ENCODE measurements around the gene CP.

The CP gene

GRCh38 chr3:149150436-149150835, 71.2 kb downstream of the CP start:
- Histone ChIP-seq H3K4me3 (no peak overlapping the region), H3K27ac (no peak overlapping the region)
- TF ChIP-seq, protein P1, sequence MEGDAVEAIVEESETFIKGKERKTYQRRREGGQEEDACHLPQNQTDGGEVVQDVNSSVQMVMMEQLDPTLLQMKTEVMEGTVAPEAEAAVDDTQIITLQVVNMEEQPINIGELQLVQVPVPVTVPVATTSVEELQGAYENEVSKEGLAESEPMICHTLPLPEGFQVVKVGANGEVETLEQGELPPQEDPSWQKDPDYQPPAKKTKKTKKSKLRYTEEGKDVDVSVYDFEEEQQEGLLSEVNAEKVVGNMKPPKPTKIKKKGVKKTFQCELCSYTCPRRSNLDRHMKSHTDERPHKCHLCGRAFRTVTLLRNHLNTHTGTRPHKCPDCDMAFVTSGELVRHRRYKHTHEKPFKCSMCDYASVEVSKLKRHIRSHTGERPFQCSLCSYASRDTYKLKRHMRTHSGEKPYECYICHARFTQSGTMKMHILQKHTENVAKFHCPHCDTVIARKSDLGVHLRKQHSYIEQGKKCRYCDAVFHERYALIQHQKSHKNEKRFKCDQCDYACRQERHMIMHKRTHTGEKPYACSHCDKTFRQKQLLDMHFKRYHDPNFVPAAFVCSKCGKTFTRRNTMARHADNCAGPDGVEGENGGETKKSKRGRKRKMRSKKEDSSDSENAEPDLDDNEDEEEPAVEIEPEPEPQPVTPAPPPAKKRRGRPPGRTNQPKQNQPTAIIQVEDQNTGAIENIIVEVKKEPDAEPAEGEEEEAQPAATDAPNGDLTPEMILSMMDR (IDR thresholded peaks at IDR 0.05), result no peak
- DNase-seq (ENCODE audit: low spot score), result no peak

- no peak for DNase-seq (ENCODE audit: low spot score)
- H3K27ac ChIP-seq, result peak overlapping the region in 1 of 2 donors; percentile 31
- TF ChIP-seq, protein P1 (IDR thresholded peaks at IDR 0.05), result no peak
- no peak overlapping the region for H3K4me3 ChIP-seq
Measured at GRCh38 chr3:149145974-149146373, 75.7 kb downstream of the CP start.

DNA sequence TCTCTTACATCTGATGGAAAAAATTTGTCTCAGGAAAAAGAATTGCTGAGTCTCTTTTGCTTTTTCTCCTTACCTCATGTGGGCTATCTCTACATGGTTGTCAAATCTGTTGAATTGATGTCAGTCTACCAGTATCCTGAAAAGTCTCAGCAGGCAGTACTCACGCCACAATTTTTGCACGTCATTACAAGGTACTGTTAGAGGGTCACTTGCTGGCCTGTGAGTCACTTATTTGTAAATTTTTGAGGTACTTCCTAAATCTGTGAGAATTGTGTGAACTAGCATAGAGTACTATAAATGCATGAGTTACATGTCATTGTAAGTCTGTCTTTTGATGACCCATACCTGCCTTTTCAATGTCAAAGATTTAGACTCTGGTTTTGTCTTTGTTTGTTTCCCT, 76.3 kb downstream of the CP start:
- no peak for DNase-seq (ENCODE audit: low spot score)
- no peak overlapping the region for H3K27ac ChIP-seq
- no peak overlapping the region for H3K4me3 ChIP-seq
- TF ChIP-seq, protein P1 (IDR thresholded peaks at IDR 0.05), result no peak

- Histone ChIP-seq H3K27ac (no peak overlapping the region), H3K4me3 (no peak overlapping the region)
- no peak for DNase-seq (ENCODE audit: low spot score)
- TF ChIP-seq, protein P1 (IDR thresholded peaks at IDR 0.05), result no peak
Measured at GRCh38 chr3:149142682-149143081, 78.9 kb downstream of the CP start.

DNA sequence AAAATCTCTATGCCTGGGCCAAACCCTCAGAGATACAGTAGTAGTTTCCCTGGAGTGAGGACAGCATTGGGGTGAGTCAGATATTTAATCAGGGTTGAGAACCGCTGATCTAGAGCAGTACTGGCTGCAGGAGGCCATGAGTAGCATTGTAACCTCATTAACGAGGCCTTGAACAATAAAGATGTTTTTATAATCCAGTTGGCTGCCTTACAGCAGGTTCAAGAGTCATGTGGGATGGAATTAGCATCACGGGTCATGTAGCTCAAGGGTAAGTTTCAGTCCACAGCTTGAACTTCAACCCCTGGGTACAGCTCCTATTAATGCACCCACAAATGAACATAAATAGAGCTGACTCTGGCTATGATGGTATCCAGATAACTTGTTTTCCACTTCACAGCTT, 87.1 kb downstream of the CP start:
- Histone ChIP-seq H3K4me3 (no peak overlapping the region), H3K27ac (no peak overlapping the region)
- TF ChIP-seq, protein P1 (IDR thresholded peaks at IDR 0.05), result no peak
- no peak for DNase-seq (ENCODE audit: low spot score)

- peak overlapping the region; percentile 6 to 27 for H3K27ac ChIP-seq
- DNase-seq (ENCODE audit: low spot score), result no peak
- H3K4me3 ChIP-seq, result peak overlapping the region; percentile 84
- TF ChIP-seq, protein P1 (IDR thresholded peaks at IDR 0.05), result no peak
Measured at GRCh38 chr3:149131589-149131988, 90.0 kb downstream of the CP start.

DNA sequence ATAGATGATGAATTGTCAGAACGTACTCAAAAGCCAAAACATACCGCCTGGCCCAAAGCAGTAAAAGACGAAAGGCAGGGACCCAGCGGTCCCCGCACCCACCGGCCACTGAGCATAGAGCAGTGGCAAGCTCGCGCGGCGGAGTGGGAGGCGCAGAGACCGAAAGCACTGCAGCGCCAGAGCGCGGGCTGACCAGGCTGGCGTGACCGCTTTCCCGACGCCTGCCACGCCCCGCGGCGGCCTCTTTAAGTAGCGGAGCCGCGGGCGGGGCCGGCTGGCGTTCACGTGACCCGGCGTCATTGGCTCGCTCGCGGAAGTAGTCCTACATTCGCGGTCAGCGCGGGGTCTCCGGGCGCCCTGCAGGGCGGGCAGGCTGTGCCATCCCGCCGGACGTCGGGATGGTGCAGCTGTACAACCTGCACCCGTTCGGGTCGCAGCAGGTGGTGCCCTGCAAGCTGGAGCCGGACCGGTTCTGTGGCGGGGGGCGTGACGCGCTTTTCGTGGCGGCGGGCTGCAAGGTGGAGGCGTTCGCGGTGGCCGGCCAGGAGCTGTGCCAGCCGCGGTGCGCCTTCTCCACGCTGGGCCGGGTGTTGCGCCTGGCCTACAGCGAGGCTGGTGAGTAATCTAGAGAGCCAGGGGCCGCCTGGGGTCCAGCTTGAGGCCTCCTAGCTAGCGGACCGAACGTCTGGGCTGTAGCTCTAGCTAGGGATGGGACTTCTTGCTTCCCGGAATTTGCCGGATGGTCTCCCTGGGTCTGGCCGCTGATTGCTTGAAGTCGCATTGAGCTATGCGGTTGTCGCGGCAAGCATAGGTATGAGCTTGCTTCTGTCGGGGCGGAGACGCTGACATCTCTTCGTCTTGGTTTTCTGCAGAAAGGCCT, 92.1 kb downstream of the CP start, which contains the start of gene HPS3:
HPS3 (plus strand) TSS at position 313 of the 880 bp plus-strand sequence; CDS start at position 399, 86 bp downstream.
- Histone ChIP-seq H3K4me3 (peak within 1 kb of the TSS; percentile 84), H3K27ac (peak within 1 kb of the TSS; percentile 85 to 92)
- TF ChIP-seq, protein P1 (IDR thresholded peaks at IDR 0.05), result no peak
- peak; percentile 92 for DNase-seq (ENCODE audit: low spot score)

Measured in coronary artery (tissue), 2 donors.